NB4 (cell line): ENCODE measurements around the gene ANKRD53.

Source experiments
- MYC ChIP-seq: IDR thresholded peaks from 2 replicates; pipeline ENCODE4 v1.6.1; 2011; ENCODE audit warnings: low read depth, low read length
- TF ChIP-seq, protein P1 (sequence below): IDR thresholded peaks from one replicate; pipeline ENCODE4 v1.5.1; 2012; ENCODE audit warnings: low read depth, low read length

GRCh38 chr2:70999362-70999761 lies 20.9 kb downstream of the ANKRD53 start:
- no peak for TF ChIP-seq MYC
- TF ChIP-seq, protein P1, sequence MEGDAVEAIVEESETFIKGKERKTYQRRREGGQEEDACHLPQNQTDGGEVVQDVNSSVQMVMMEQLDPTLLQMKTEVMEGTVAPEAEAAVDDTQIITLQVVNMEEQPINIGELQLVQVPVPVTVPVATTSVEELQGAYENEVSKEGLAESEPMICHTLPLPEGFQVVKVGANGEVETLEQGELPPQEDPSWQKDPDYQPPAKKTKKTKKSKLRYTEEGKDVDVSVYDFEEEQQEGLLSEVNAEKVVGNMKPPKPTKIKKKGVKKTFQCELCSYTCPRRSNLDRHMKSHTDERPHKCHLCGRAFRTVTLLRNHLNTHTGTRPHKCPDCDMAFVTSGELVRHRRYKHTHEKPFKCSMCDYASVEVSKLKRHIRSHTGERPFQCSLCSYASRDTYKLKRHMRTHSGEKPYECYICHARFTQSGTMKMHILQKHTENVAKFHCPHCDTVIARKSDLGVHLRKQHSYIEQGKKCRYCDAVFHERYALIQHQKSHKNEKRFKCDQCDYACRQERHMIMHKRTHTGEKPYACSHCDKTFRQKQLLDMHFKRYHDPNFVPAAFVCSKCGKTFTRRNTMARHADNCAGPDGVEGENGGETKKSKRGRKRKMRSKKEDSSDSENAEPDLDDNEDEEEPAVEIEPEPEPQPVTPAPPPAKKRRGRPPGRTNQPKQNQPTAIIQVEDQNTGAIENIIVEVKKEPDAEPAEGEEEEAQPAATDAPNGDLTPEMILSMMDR = no peak
